ENCODE results near the gene CCDC137.

The CCDC137 gene

DNA sequence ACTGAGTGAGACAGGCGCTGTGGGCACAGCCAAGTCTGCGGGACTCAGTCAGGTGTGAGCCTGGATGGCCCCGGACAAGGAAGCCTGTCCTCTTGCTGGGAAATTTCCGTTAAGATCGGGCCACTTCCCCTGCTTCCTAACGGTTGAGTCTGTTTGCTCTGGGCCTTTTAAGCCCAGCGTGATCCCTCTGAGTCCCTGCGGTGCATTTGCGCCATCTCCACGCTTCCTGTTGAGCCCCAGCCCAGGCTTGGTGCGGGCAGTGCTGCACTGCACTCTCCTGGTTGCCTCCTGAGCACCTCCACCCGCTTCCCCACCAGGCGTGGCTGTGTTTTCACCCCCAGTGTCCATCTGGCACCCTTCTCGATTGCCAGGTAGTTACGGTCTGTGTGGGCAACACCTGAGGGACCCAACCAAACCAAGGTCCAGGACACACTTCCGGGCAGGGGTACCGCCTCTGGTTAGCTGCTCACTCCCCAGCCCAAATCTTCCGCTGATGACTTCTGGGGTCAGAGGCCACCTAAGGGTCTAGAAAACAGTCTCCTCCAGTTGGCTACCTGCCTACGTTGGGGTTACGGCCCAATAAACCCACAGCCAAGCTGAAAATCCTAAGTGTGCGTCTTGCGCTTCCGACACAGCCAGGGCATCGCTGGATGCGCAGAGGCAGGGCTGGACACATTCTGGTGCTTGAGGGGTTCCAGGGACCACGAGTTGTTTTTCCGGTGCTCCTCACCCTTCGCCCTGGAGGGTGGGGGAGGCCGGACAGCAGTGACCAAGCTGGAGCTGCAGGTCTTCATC lies 44.2 kb downstream of the CCDC137 start:
- Histone ChIP-seq H3K4me1 (ENCODE audit: insufficient read depth, low read length, severe bottlenecking) (peaks cover 36% of the 10 kb centered on the region), H3K4me3 (ENCODE audit: low read depth, low read length, poor library complexity, severe bottlenecking) (peak overlapping the region; percentile 92), H3K79me2 (ENCODE audit: insufficient read depth, low read length) (no peaks in the 10 kb centered on the region), H3K9ac (ENCODE audit: low read length) (peak overlapping the region; percentile 73; the same call in 1 of the 2 replicates), H3F3A (ENCODE audit: insufficient read depth, low read length) (0 out of 2 replicates have a peak, but pooled peaks cover 4% of the 10 kb centered on the region), H3K27me3 (ENCODE audit: insufficient read depth, low read length) (no peaks in the 10 kb centered on the region), H2AFZ (ENCODE audit: low read length) (no peak overlapping the region), H3K27ac (ENCODE audit: low read depth, low read length, poor library complexity, severe bottlenecking) (peak overlapping the region; percentile 73), H3K4me2 (ENCODE audit: low read length) (peak overlapping the region; percentile 92), H3K9me2 (ENCODE audit: low read depth, low read length) (no peaks in the 10 kb centered on the region), H3K36me3 (ENCODE audit: insufficient read depth, low read length) (peaks cover 32% of the 10 kb centered on the region), H3K9me3 (ENCODE audit: low read length) (no peaks in the 10 kb centered on the region), H4K20me1 (ENCODE audit: insufficient read depth, low read length) (no peaks in the 10 kb centered on the region)
- TF ChIP-seq, protein P1, sequence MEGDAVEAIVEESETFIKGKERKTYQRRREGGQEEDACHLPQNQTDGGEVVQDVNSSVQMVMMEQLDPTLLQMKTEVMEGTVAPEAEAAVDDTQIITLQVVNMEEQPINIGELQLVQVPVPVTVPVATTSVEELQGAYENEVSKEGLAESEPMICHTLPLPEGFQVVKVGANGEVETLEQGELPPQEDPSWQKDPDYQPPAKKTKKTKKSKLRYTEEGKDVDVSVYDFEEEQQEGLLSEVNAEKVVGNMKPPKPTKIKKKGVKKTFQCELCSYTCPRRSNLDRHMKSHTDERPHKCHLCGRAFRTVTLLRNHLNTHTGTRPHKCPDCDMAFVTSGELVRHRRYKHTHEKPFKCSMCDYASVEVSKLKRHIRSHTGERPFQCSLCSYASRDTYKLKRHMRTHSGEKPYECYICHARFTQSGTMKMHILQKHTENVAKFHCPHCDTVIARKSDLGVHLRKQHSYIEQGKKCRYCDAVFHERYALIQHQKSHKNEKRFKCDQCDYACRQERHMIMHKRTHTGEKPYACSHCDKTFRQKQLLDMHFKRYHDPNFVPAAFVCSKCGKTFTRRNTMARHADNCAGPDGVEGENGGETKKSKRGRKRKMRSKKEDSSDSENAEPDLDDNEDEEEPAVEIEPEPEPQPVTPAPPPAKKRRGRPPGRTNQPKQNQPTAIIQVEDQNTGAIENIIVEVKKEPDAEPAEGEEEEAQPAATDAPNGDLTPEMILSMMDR (IDR thresholded peaks at IDR 0.05; ENCODE audit: low read length): no peak
- no peak for TF ChIP-seq EZH2 (IDR thresholded peaks at IDR 0.05; ENCODE audit: borderline replicate concordance, low read length)

DNA sequence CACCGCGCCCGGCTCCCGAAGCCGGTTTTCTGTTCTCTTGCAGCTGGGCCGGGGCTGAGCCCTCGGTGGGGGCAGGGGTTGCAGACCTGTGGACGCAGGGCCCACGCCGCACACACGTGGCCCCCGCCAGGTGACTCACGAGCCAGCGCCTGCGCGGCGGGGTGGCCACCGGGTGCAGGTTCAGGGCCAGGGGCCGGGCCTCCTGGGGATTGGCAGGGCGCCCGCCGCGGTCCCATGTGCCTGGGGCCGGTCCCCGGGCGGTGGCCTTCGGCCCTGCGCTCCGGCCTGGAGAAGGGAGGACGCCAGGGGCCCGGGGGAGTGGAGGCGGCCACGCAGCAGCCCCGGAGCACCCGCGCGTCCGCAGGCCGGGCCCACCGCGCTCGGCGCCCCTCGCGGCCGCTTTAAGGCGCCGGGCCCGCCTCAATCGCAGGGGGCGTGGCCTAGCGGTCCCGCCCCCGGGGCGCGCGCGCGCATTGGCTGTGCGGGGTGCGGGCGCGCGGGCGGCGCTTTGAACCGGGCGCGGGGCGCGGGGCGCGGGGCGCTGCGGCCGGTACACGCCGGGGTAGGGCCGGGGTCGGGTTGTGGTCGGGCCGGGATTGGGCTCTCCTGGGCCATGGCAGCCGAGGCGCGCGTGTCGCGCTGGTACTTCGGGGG lies 45.4 kb downstream of the CCDC137 start, which contains the start of gene SLC25A10:
Gene SLC25A10 (plus strand): TSS at position 471 of the 654 bp plus-strand sequence. CDS start 143 bp downstream, at position 614.
- peaks cover 36% of the 10 kb centered on the region for H3K4me1 ChIP-seq (ENCODE audit: insufficient read depth, low read length, severe bottlenecking)
- H3K79me2 ChIP-seq (ENCODE audit: insufficient read depth, low read length): no peaks in the 10 kb centered on the region
- H3K36me3 ChIP-seq (ENCODE audit: insufficient read depth, low read length): peaks cover 20% of the 10 kb centered on the region
- H3K27me3 ChIP-seq (ENCODE audit: insufficient read depth, low read length): no peaks in the 10 kb centered on the region
- peak within 1 kb of the TSS; percentile 75 for H3K9ac ChIP-seq (ENCODE audit: low read length)
- H4K20me1 ChIP-seq (ENCODE audit: insufficient read depth, low read length): no peaks in the 10 kb centered on the region
- H3F3A ChIP-seq (ENCODE audit: insufficient read depth, low read length): 0 out of 2 replicates have a peak, but pooled peaks cover 4% of the 10 kb centered on the region
- H3K9me3 ChIP-seq (ENCODE audit: low read length): no peaks in the 10 kb centered on the region
- TF ChIP-seq, protein P1 (IDR thresholded peaks at IDR 0.05; ENCODE audit: low read length): no peak
- no peak for TF ChIP-seq EZH2 (IDR thresholded peaks at IDR 0.05; ENCODE audit: borderline replicate concordance, low read length)
- H3K4me3 ChIP-seq (ENCODE audit: low read depth, low read length, poor library complexity, severe bottlenecking): peak within 1 kb of the TSS; percentile 92
- peak within 1 kb of the TSS; percentile 96 for H3K4me2 ChIP-seq (ENCODE audit: low read length)
- peak within 1 kb of the TSS; percentile 73 for H3K27ac ChIP-seq (ENCODE audit: low read depth, low read length, poor library complexity, severe bottlenecking)
- no peak within 1 kb of the TSS for H2AFZ ChIP-seq (ENCODE audit: low read length)
- no peaks in the 10 kb centered on the region for H3K9me2 ChIP-seq (ENCODE audit: low read depth, low read length)

DNA sequence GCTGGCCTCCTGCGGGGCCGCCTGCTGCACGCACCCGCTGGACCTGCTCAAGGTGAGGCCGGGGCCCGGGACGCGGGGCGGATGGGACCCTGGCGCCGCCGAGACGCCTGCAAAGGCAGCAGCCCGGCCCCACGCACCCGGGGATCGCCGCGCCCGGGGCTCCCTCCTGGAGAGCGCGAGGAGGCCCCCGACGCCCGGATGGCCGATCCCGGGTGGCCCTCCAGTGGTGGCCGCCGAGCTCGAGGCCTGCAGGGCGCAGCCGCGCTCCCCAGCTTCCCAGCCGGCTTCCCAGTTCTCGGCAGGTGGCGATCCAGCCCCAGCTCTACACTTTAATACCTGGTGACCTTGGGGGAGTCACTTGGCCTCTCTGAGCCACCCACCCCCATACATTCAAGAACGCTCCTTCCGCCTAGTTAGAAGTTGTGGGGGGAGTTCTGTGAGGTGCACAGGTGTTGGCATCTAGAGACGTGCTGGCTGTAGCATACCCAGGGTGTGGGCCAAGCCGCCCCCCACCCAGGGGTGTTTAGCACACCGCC lies 46.0 kb downstream of the CCDC137 start:
- Histone ChIP-seq H3K79me2 (ENCODE audit: insufficient read depth, low read length) (no peaks in the 10 kb centered on the region), H3K4me2 (ENCODE audit: low read length) (peak overlapping the region; percentile 96), H2AFZ (ENCODE audit: low read length) (no peak overlapping the region), H3K36me3 (ENCODE audit: insufficient read depth, low read length) (peaks cover 14% of the 10 kb centered on the region), H3K4me1 (ENCODE audit: insufficient read depth, low read length, severe bottlenecking) (peaks cover 36% of the 10 kb centered on the region), H3K4me3 (ENCODE audit: low read depth, low read length, poor library complexity, severe bottlenecking) (peak overlapping the region; percentile 92), H3K9me3 (ENCODE audit: low read length) (no peaks in the 10 kb centered on the region), H3K27me3 (ENCODE audit: insufficient read depth, low read length) (no peaks in the 10 kb centered on the region), H3K9me2 (ENCODE audit: low read depth, low read length) (no peaks in the 10 kb centered on the region), H3K9ac (ENCODE audit: low read length) (peak overlapping the region; percentile 75), H3F3A (ENCODE audit: insufficient read depth, low read length) (0 out of 2 replicates have a peak, but pooled peaks cover 4% of the 10 kb centered on the region), H4K20me1 (ENCODE audit: insufficient read depth, low read length) (no peaks in the 10 kb centered on the region), H3K27ac (ENCODE audit: low read depth, low read length, poor library complexity, severe bottlenecking) (no peak overlapping the region)
- TF ChIP-seq, protein P1 (IDR thresholded peaks at IDR 0.05; ENCODE audit: low read length): no peak
